Suppressor macrophage (primary cell): Measurements from ENCODE around the gene KSR2.
"Not testable (repeated sequence)": the region's sequence is repeated elsewhere in the genome, so short reads cannot be mapped to it uniquely, and the experiment has no call there.

Experiments
- DNase-seq, 4 experiments: peaks; one replicate each; pipeline ENCODE4 v3.0.0-alpha.2; 2020 to 2022

The KSR2 gene

GRCh38 chr12:117967512-117967911, 1.3 kb downstream of the KSR2 start:
- DNase-seq, result no peak

- no peak for DNase-seq
Measured at GRCh38 chr12:117967043-117967442, 1.7 kb downstream of the KSR2 start.

- DNase-seq, result no peak
Measured at GRCh38 chr12:117966511-117966910, 2.3 kb downstream of the KSR2 start.

- DNase-seq, result no peak
Measured at GRCh38 chr12:117963836-117964235, 5.0 kb downstream of the KSR2 start.

- no peak for DNase-seq
Measured at GRCh38 chr12:117936722-117937484, 31.9 kb downstream of the KSR2 start.

GRCh38 chr12:117933545-117933944, 35.2 kb downstream of the KSR2 start:
- no peak for DNase-seq

GRCh38 chr12:117926391-117926899, 42.3 kb downstream of the KSR2 start:
- DNase-seq, result no peak

- no peak for DNase-seq
Measured at GRCh38 chr12:117921929-117922777, 46.6 kb downstream of the KSR2 start.

GRCh38 chr12:117919479-117919878, 49.3 kb downstream of the KSR2 start:
- peak; percentile 28 to 67 (median 56) for DNase-seq

- no peak for DNase-seq
Measured at GRCh38 chr12:117914686-117915085, 54.1 kb downstream of the KSR2 start.

- DNase-seq, result no peak
Measured at GRCh38 chr12:117912756-117913155, 56.0 kb downstream of the KSR2 start.

GRCh38 chr12:117908411-117908810, 60.4 kb downstream of the KSR2 start:
- no peak for DNase-seq

- DNase-seq, result no peak
Measured at GRCh38 chr12:117907108-117907689, 61.6 kb downstream of the KSR2 start.

- DNase-seq, result no peak
Measured at GRCh38 chr12:117904051-117904450, 64.7 kb downstream of the KSR2 start.

- DNase-seq, result no peak
Measured at GRCh38 chr12:117903110-117903840, 65.5 kb downstream of the KSR2 start.

GRCh38 chr12:117901631-117902030, 67.2 kb downstream of the KSR2 start:
- no peak for DNase-seq

- no peak for DNase-seq
Measured at GRCh38 chr12:117900561-117900960, 68.2 kb downstream of the KSR2 start.

GRCh38 chr12:117897372-117898161, 71.2 kb downstream of the KSR2 start:
- DNase-seq, result no peak

GRCh38 chr12:117896009-117896408, 72.8 kb downstream of the KSR2 start:
- no peak for DNase-seq

GRCh38 chr12:117892441-117892840, 76.3 kb downstream of the KSR2 start:
- DNase-seq, result no peak

GRCh38 chr12:117891265-117891664, 77.5 kb downstream of the KSR2 start:
- DNase-seq, result not testable (repeated sequence)

- no peak for DNase-seq
Measured at GRCh38 chr12:117890644-117891043, 78.1 kb downstream of the KSR2 start.
